ENCODE measurements around the gene WDR73. TPM values are rescaled to one million over a fixed set of nuclear protein-coding genes. Genes with fewer than 3 reads are reported as not detected.

WDR73 gene
- total RNA-seq, 1 experiment from 2014 or later, result 23.1 TPM

GRCh38 chr15:84600687-84601554, 53.2 kb downstream of the WDR73 start, which contains the start of gene ZSCAN2:
Gene ZSCAN2, plus strand, starts transcription at chr15:84601009. Its CDS starts 2,919 bp downstream, at chr15:84603928.
- DNase-seq (ENCODE audit: low read depth), result peak; percentile 90
- in situ Hi-C loops (cut with HindIII; ENCODE audit: low pct_unique_long_range_greater_than_20kb, low sequenced_read_pairs), result no loop called here

- DNase-seq (ENCODE audit: low read depth), result peak; percentile 85
- in situ Hi-C loops (cut with HindIII; ENCODE audit: low pct_unique_long_range_greater_than_20kb, low sequenced_read_pairs), result no loop called here
These were observed 53.8 kb downstream of the WDR73 start for GRCh38 chr15:84600331-84600686.

- no peak for DNase-seq (ENCODE audit: low read depth)
- in situ Hi-C loops (cut with HindIII; ENCODE audit: low pct_unique_long_range_greater_than_20kb, low sequenced_read_pairs), result no loop called here
These were observed 54.2 kb downstream of the WDR73 start for GRCh38 chr15:84599906-84600305.

GRCh38 chr15:84598993-84599392, 55.1 kb downstream of the WDR73 start:
- peak; percentile 26 for DNase-seq (ENCODE audit: low read depth)
- in situ Hi-C loops (cut with HindIII; ENCODE audit: low pct_unique_long_range_greater_than_20kb, low sequenced_read_pairs), result no loop called here

GRCh38 chr15:84598250-84598649, 55.8 kb downstream of the WDR73 start:
- in situ Hi-C loops (cut with HindIII; ENCODE audit: low pct_unique_long_range_greater_than_20kb, low sequenced_read_pairs), result no loop called here
- DNase-seq (ENCODE audit: low read depth), result peak; percentile 35

- in situ Hi-C loops (cut with HindIII; ENCODE audit: low pct_unique_long_range_greater_than_20kb, low sequenced_read_pairs), result no loop called here
- DNase-seq (ENCODE audit: low read depth), result no peak
These were observed 56.8 kb downstream of the WDR73 start for GRCh38 chr15:84597296-84597695.

GRCh38 chr15:84595660-84596059, 58.4 kb downstream of the WDR73 start:
- in situ Hi-C loops (cut with HindIII; ENCODE audit: low pct_unique_long_range_greater_than_20kb, low sequenced_read_pairs), result no loop called here
- no peak for DNase-seq (ENCODE audit: low read depth)

- in situ Hi-C loops (cut with HindIII; ENCODE audit: low pct_unique_long_range_greater_than_20kb, low sequenced_read_pairs), result no loop called here
- DNase-seq (ENCODE audit: low read depth), result no peak
These were observed 59.3 kb downstream of the WDR73 start for GRCh38 chr15:84594617-84595290.

- no peak for DNase-seq (ENCODE audit: low read depth)
- in situ Hi-C loops (cut with HindIII; ENCODE audit: low pct_unique_long_range_greater_than_20kb, low sequenced_read_pairs), result no loop called here
These were observed 62.3 kb downstream of the WDR73 start for GRCh38 chr15:84591815-84592214.

- in situ Hi-C loops (cut with HindIII; ENCODE audit: low pct_unique_long_range_greater_than_20kb, low sequenced_read_pairs), result no loop called here
- no peak for DNase-seq (ENCODE audit: low read depth)
These were observed 63.7 kb downstream of the WDR73 start for GRCh38 chr15:84590406-84590805.

Other genes starting within 250 kb of the WDR73 start
- 11.0 and 15.9 TPM in 2 replicates for gene ZSCAN2, start 53.3 kb downstream of the WDR73 start, total RNA-seq (2014; rRNA removed; shearing (Covaris generic); ENCODE audit: low replicate concordance)
- 12.6 and 29.7 TPM in 2 replicates for gene NMB, start 3.9 kb upstream of the WDR73 start, total RNA-seq (2014; rRNA removed; shearing (Covaris generic); ENCODE audit: low replicate concordance)
- 235 and 243 TPM in 2 replicates for gene SEC11A, start 61.9 kb upstream of the WDR73 start, total RNA-seq (2014; rRNA removed; shearing (Covaris generic); ENCODE audit: low replicate concordance)
- 5.8 and 7.2 TPM in 2 replicates for gene ZNF592, start 94.3 kb upstream of the WDR73 start, total RNA-seq (2014; rRNA removed; shearing (Covaris generic); ENCODE audit: low replicate concordance)
- gene ALPK3, start 163.1 kb upstream of the WDR73 start, total RNA-seq (2014; rRNA removed; shearing (Covaris generic); ENCODE audit: low replicate concordance), result not detected in 2 replicates
- gene SLC28A1, start 230.4 kb upstream of the WDR73 start, total RNA-seq (2014; rRNA removed; shearing (Covaris generic); ENCODE audit: low replicate concordance), result not detected in 2 replicates

Data from Caki2 (cell line).